ENCODE data around the gene SH3PXD2A.

SH3PXD2A gene

GRCh38 chr10:103789161-103789560 is 66.2 kb downstream of the SH3PXD2A start:
- peaks cover 11% of the 10 kb centered on the region for H3K27me3 ChIP-seq (ENCODE audit: insufficient read depth, low read length, poor library complexity)
- no peak overlapping the region for H2AFZ ChIP-seq (ENCODE audit: low read depth, low read length)
- no peak overlapping the region for H3K4me2 ChIP-seq (ENCODE audit: insufficient read depth, low read length)
- no peak overlapping the region for H3K27ac ChIP-seq (ENCODE audit: low read length)
- no peaks in the 10 kb centered on the region for H3K4me1 ChIP-seq (ENCODE audit: insufficient read depth, low read length)
- TF ChIP-seq, protein P1, sequence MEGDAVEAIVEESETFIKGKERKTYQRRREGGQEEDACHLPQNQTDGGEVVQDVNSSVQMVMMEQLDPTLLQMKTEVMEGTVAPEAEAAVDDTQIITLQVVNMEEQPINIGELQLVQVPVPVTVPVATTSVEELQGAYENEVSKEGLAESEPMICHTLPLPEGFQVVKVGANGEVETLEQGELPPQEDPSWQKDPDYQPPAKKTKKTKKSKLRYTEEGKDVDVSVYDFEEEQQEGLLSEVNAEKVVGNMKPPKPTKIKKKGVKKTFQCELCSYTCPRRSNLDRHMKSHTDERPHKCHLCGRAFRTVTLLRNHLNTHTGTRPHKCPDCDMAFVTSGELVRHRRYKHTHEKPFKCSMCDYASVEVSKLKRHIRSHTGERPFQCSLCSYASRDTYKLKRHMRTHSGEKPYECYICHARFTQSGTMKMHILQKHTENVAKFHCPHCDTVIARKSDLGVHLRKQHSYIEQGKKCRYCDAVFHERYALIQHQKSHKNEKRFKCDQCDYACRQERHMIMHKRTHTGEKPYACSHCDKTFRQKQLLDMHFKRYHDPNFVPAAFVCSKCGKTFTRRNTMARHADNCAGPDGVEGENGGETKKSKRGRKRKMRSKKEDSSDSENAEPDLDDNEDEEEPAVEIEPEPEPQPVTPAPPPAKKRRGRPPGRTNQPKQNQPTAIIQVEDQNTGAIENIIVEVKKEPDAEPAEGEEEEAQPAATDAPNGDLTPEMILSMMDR (IDR thresholded peaks at IDR 0.05; ENCODE audit: borderline replicate concordance, extremely low read depth, low read length, poor library complexity, severe bottlenecking) = no peak
- TF ChIP-seq EZH2 (IDR thresholded peaks at IDR 0.05; ENCODE audit: borderline replicate concordance, low read depth, low read length, severe bottlenecking) = no peak
- no peaks in the 10 kb centered on the region for H3K36me3 ChIP-seq (ENCODE audit: insufficient read depth, low read length)
- no peak overlapping the region for H3K4me3 ChIP-seq (ENCODE audit: low read depth in 1 of 2, low read length in 2 of 2)
- DNase-seq (no peak), ATAC-seq (ENCODE audit: insufficient read depth, low read depth) (no peak)
- H3K9ac ChIP-seq (ENCODE audit: low read depth, low read length) = no peak overlapping the region
- H3K79me2 ChIP-seq (ENCODE audit: insufficient read depth, low read length) = no peaks in the 10 kb centered on the region
- no peaks in the 10 kb centered on the region for H3K9me3 ChIP-seq (ENCODE audit: insufficient read depth, low read length, severe bottlenecking)
- no peaks in the 10 kb centered on the region for H4K20me1 ChIP-seq (ENCODE audit: insufficient read depth, low read length)

DNA sequence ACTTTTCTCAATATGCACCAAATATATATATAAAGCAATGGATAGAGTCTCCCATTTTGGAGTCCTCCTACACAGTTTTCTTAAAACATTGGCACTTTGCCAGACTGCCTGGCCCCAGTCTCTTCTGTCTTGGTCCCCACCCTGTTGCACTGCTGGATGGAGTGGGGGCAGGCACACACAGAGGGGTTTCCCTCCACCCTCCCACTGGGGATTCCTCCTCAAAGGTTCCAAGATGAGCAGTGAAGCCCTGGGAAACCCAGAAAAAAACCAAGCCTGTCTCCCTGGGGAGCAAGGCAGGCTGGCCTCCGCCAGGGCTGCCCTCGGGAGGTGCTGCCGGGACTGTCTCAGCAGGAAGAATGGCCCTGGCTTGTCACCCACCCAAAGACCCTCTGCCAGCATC is 68.0 kb downstream of the SH3PXD2A start:
- DNase-seq (no peak), ATAC-seq (ENCODE audit: insufficient read depth, low read depth) (no peak)
- Histone ChIP-seq H3K9me3 (ENCODE audit: insufficient read depth, low read length, severe bottlenecking) (no peaks in the 10 kb centered on the region), H3K79me2 (ENCODE audit: insufficient read depth, low read length) (no peaks in the 10 kb centered on the region), H4K20me1 (ENCODE audit: insufficient read depth, low read length) (no peaks in the 10 kb centered on the region), H2AFZ (ENCODE audit: low read depth, low read length) (no peak overlapping the region), H3K4me2 (ENCODE audit: insufficient read depth, low read length) (no peak overlapping the region), H3K27me3 (ENCODE audit: insufficient read depth, low read length, poor library complexity) (peaks cover 7% of the 10 kb centered on the region), H3K9ac (ENCODE audit: low read depth, low read length) (no peak overlapping the region), H3K27ac (ENCODE audit: low read length) (no peak overlapping the region), H3K36me3 (ENCODE audit: insufficient read depth, low read length) (no peaks in the 10 kb centered on the region), H3K4me1 (ENCODE audit: insufficient read depth, low read length) (no peaks in the 10 kb centered on the region), H3K4me3 (ENCODE audit: low read depth in 1 of 2, low read length in 2 of 2) (no peak overlapping the region)
- no peak for TF ChIP-seq EZH2 (IDR thresholded peaks at IDR 0.05; ENCODE audit: borderline replicate concordance, low read depth, low read length, severe bottlenecking)
- TF ChIP-seq, protein P1 (IDR thresholded peaks at IDR 0.05; ENCODE audit: borderline replicate concordance, extremely low read depth, low read length, poor library complexity, severe bottlenecking) = no peak

DNA sequence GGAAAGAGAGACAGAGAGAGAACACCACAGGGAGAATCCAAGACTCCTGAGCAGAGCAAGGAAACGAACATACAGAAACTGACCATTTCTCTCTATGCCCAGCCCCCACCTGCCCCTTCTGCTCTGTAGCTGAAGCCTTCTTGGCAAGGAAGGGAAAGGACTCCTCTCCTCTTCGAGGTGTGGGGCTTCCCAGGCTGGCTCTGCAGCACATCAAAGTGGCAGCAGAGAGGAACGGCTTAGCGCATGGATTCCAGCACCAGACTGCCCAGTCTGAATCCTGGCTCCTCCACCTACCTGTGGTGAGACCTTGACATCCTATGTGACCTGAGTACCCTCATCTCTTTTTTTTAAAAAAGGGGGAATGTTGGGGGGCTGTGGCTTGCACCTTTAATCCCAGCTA is 69.4 kb downstream of the SH3PXD2A start:
- Histone ChIP-seq H3K27me3 (ENCODE audit: insufficient read depth, low read length, poor library complexity) (peaks cover 7% of the 10 kb centered on the region), H3K9me3 (ENCODE audit: insufficient read depth, low read length, severe bottlenecking) (no peaks in the 10 kb centered on the region), H3K4me2 (ENCODE audit: insufficient read depth, low read length) (no peak overlapping the region), H3K79me2 (ENCODE audit: insufficient read depth, low read length) (no peaks in the 10 kb centered on the region), H2AFZ (ENCODE audit: low read depth, low read length) (no peak overlapping the region), H3K36me3 (ENCODE audit: insufficient read depth, low read length) (no peaks in the 10 kb centered on the region), H3K27ac (ENCODE audit: low read length) (no peak overlapping the region), H3K4me3 (ENCODE audit: low read depth in 1 of 2, low read length in 2 of 2) (no peak overlapping the region), H3K4me1 (ENCODE audit: insufficient read depth, low read length) (no peaks in the 10 kb centered on the region), H4K20me1 (ENCODE audit: insufficient read depth, low read length) (no peaks in the 10 kb centered on the region), H3K9ac (ENCODE audit: low read depth, low read length) (no peak overlapping the region)
- DNase-seq (no peak), ATAC-seq (ENCODE audit: insufficient read depth, low read depth) (no peak)
- TF ChIP-seq EZH2 (IDR thresholded peaks at IDR 0.05; ENCODE audit: borderline replicate concordance, low read depth, low read length, severe bottlenecking) = no peak
- TF ChIP-seq, protein P1 (IDR thresholded peaks at IDR 0.05; ENCODE audit: borderline replicate concordance, extremely low read depth, low read length, poor library complexity, severe bottlenecking) = no peak

Measured in DND-41 (cell line).